NB4 (cell line): Measurements from ENCODE around the gene KIF22.

ENCODE experiments used
- CTCF ChIP-seq: IDR thresholded peaks from one replicate; pipeline ENCODE4 v1.5.1; 2012; ENCODE audit warnings: low read depth, low read length
- TF ChIP-seq, protein P1 (sequence below): IDR thresholded peaks from 2 replicates; pipeline ENCODE4 v1.6.1; 2011; ENCODE audit warnings: low read depth, low read length

GRCh38 chr16:29809031-29809747, 18.6 kb downstream of the KIF22 start:
- TF ChIP-seq, protein P1, sequence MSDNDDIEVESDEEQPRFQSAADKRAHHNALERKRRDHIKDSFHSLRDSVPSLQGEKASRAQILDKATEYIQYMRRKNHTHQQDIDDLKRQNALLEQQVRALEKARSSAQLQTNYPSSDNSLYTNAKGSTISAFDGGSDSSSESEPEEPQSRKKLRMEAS = no peak
- no peak for TF ChIP-seq CTCF
